Neural cell (in vitro differentiated cells): ENCODE data around the gene ARHGAP10.

Experiments
- CTCF ChIP-seq: fragments of 450-650 bp; IDR thresholded peaks from 2 replicates; pipeline ENCODE4 v1.5.1; 2014; ENCODE audit warnings: antibody characterized with exemption, mild to moderate bottlenecking, moderate library complexity; ENCODE audit not compliant: poor library complexity, severe bottlenecking
- EP300 ChIP-seq: fragments of 450-650 bp; conservative IDR thresholded peaks from 2 replicates; pipeline ENCODE4 v1.6.1; 2014; ENCODE audit warnings: antibody characterized with exemption, mild to moderate bottlenecking, moderate library complexity; ENCODE audit not compliant: poor library complexity, severe bottlenecking
- EZH2 ChIP-seq: fragments of 200-600, 300-800 bp; shearing (Covaris generic), sonication (generic); IDR thresholded peaks from 2 replicates; pipeline ENCODE4 v1.6.1; 2014; ENCODE audit warnings: antibody characterized with exemption, low read length, borderline replicate concordance, mild to moderate bottlenecking; ENCODE audit not compliant: insufficient read depth, poor library complexity, severe bottlenecking
- MXI1 ChIP-seq: fragments of 450-650 bp; conservative IDR thresholded peaks from 2 replicates; pipeline ENCODE4 v1.6.1; 2014; ENCODE audit warnings: antibody characterized with exemption, mild to moderate bottlenecking; ENCODE audit not compliant: poor library complexity, severe bottlenecking
- POLR2AphosphoS5 ChIP-seq: IDR thresholded peaks from 2 replicates; pipeline ENCODE4 v1.6.1; 2012
- REST ChIP-seq: IDR thresholded peaks from 2 replicates; pipeline ENCODE4 v1.6.1; 2012; ENCODE audit warnings: borderline replicate concordance
- SMC3 ChIP-seq: fragments of 450-650 bp; conservative IDR thresholded peaks from 2 replicates; pipeline ENCODE4 v1.6.1; 2014; ENCODE audit warnings: antibody characterized with exemption, mild to moderate bottlenecking, moderate library complexity; ENCODE audit not compliant: poor library complexity

- TF ChIP-seq EZH2 (no peak), CTCF (no peak), EP300 (no peak), REST (no peak), POLR2AphosphoS5 (no peak), SMC3 (no peak), MXI1 (no peak)
These were observed 177.3 kb downstream of the ARHGAP10 start for GRCh38 chr4:147909225-147909624.
